Tongue (tissue), 2 donors: ENCODE results near the gene AGFG1. TPM values are rescaled to one million over a fixed set of nuclear protein-coding genes. Genes with fewer than 3 reads are reported as not detected.
A peak's percentile ranks its signal among the peaks of the same experiment; 100 is the strongest.
"Not testable (repeated sequence)": the region's sequence is repeated elsewhere in the genome, so short reads cannot be mapped to it uniquely, and the experiment has no call there.

Experiments
- DNase-seq: peaks from one replicate; pipeline ENCODE4 v3.0.0-alpha.2; 2015
- total RNA-seq: library from RNA; depleted of rRNA; stranded (reverse); fragments of >200 nt; gene quantifications from one replicate; pipeline ENCODE4 v1.2.3, GENCODE V29; 2014

The AGFG1 gene
- total RNA-seq, 1 donor from 2014 or later, result 35.9 TPM

DNA sequence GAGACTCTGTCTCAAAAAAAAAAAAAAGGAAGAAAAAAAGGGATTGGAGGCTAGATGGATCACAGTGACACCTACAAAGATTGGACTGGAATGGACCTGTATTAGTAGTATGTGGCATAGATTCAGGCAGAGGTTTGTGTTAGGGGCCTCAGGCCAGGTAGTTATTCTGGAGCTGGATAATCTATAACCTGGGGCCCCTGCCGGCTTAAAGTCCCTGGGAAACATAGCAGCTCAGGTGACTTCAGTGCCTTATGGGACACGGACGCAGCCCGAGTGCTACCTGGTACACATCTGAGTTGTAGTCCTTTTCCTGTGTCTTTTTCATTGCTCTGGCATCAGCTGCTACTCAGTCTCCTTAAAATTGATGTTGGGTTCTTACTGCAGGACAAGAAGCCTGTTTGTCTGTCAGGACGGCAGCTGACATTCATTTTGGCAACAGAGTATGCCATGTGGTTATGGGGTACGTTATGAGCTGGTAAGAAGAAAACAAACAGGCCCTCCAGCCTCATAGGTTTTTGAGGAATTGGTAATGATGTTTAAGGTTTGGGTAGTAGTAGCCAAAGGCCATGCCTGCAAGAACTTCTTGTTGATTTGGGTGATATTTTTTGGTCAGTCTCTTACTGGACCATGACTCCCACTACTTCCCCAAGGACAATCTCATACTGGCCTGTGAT, 27.8 kb downstream of the AGFG1 start:
- no peak for DNase-seq

DNA sequence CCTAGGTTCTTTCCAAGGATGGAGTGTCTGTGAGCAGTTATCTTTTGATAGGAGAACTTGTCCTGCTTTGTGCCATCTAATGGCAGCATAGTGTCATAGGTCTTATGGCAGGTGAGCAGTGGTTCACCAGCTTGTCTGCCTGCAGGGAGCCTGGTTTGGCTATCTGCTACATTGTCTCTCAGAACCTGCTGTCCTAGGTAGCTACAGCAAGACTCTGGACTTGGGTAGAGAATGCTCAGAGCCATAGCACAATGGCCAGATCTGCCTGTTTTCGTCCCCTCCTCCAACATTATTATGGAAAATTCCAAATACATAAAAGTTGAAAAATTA, 28.3 kb downstream of the AGFG1 start:
- DNase-seq, result no peak

DNA sequence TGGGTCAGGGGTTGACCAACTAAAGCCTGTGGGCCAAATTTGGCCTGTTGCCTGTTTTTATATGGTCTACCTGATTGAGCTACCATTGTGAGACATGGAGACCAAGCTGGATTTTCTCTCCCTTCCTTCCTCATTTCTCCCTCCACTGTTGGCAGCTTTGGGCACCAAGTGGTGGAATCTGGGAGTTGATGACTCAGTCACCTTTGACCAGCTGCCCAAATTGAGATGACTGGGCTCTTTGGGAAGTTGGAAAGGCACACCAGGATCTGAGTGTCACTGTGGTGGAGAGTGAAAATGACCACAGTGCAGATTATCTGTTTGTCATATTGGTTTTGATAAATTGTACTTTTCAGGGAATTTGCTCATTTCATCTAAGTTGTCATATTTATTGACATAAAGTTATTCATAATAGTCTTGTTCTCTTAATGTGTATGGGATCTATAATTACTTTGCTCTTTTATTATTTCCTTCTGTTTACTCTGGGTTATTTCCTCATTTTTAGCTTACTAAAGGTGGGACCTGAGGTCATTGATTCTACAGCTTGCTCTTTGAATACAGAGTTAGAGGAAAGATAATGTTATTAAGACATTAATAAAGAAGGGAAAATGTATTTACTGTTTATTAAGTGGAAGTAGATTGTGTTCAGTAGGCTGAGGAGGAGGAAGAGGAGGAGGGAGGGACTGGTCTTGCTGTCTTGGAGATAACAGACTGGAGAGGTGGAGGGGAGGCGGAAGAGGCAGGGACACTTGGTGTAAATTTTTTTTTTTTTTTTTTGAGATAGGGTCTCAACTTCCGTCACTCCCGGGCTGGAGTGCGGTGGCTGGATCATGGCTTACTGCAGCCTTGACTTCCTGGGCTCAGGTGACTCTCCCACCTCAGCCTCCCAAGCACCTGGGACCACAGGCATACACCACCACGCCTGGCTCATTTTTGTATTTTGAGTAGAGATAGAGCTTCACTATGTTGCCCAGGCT, 31.8 kb downstream of the AGFG1 start:
- no peak for DNase-seq

DNA sequence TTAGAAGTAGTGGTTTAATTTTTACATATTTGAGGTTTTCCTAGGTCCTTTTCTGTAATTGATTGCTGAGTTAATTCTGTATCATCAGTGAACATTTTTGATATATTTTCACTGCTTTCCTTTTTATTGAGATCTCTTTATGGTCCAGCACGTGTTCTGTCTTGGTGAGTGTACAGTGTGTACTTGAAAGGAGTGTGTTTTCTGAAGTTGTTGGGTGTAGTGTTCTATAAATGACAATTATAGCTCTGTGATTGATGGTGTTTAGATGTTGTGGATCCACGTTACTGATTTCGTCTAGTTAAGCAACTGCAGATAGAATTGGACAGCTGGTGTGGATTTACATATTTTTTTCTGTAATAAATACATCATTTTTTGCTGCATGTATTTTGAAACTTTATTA, 32.7 kb downstream of the AGFG1 start:
- no peak for DNase-seq

DNA sequence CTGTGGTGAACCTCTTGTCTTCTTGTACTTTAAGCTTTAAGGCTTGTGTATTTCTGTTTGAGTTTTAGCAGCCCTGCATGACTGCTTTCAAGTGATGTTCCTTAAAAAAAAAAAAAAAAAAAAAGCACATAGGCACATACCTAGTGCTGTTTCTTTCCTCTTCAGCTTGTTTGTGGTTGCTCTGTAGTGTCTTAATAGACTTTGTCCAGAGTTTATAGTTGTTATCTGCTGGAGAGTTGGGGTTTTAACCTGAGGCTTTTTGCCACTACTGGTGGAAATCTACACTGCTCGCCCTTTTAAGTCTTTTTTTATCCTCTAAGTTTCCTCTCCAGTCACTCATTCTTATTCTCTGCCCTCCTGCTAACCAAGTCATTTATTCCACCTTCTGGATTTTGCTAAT, 34.5 kb downstream of the AGFG1 start:
- DNase-seq, result no peak

- DNase-seq, result no peak
Observed at GRCh38 chr2:227507963-227508362, 36.0 kb downstream of the AGFG1 start.

DNA sequence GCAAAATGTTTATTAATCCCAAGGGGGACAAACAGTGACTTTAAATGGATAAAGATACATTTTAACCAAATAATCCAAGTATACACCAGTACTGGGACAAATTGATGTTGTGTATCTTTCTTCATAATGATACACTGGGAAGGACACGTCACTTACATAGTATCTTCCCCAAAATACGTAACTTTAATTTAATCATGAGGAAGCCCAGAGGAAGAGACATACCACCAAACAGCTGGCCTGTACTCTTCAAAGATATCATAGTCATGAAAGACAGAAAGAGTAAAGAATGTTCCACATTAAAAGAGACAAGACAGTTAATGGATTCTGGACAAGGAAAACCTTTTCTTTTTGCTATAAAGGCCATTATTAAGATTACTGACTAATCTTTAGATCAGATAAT, 37.1 kb downstream of the AGFG1 start:
- DNase-seq, result no peak

DNA sequence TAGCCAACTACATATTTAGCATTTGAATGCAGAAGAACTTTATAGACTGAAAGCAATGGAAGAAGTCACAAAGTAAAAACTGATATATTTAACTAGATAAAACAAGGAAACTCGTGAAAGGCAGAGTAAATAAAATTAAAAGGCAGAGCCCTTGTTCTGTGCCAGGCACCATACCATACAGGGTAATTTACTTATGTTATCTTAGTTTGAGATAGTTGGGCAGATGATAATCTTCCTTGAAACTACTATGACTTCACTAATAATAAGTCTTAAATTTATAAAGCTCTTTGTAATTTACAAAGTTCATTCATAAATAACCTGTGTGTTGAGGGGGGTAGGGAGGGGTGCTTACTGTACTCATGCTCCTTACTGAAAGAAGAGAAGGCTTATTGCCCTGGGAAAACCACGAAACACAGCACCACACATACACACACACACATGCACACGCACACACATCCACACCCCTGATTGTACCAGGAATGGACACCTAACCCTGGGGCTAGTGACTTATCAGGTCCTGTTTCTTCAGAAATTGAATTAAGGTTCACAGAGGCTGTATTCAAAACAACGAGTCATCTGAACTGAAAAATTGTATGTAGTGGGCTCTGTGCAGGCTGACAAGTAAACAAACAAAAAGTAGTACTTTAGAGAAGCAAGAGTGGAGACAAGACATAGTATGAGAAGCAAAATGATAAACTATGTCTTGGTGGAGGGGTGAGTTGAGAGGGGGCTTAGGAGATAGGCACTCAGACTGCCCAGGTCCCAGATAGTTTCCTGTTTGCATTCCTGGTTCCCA, 38.1 kb downstream of the AGFG1 start:
- no peak for DNase-seq

GRCh38 chr2:227510620-227510958, 38.6 kb downstream of the AGFG1 start:
- DNase-seq, result no peak

- DNase-seq, result no peak
Observed at GRCh38 chr2:227511239-227511930, 39.4 kb downstream of the AGFG1 start.

DNA sequence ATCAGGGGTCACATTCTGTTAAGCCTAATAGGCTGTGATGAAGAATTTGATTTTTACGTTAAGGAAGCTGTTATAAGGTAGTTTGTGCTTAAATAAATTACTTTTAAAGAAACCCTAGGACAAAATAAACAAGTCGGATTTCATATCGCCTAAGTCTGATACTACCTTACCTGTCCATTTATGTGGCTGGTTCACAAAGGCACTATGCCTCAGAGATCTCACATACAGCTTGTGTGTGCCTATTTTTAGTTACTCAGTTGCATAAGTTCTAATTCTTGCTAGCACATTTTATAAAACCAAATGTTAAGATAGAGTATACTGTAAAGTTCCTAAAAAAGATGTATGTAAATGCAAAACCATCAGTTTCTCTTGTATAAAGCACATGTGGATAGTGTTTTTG, 40.0 kb downstream of the AGFG1 start:
- no peak for DNase-seq

GRCh38 chr2:227513113-227513512, 41.2 kb downstream of the AGFG1 start:
- DNase-seq, result peak; percentile 27

DNA sequence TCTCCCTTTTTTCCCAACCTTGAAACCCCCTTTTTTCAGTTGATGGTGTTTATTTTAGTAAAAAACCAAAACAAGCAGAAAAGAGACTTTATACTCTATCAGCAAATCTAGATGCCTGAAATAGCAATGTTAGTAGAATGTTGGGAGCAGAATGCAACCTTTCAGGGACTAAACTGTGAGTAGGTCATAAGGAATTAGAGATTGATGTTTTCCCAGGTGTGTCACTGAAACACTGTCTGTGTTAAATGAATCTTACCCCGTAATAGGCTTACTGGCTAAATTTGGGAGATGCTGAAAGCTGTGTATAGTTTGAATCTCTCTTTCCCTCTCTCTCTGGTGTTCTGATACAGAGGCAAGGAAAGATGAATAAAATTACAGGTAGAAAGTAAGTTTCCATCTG, 43.8 kb downstream of the AGFG1 start:
- DNase-seq, result no peak

GRCh38 chr2:227517724-227518123, 45.8 kb downstream of the AGFG1 start:
- DNase-seq, result no peak

DNA sequence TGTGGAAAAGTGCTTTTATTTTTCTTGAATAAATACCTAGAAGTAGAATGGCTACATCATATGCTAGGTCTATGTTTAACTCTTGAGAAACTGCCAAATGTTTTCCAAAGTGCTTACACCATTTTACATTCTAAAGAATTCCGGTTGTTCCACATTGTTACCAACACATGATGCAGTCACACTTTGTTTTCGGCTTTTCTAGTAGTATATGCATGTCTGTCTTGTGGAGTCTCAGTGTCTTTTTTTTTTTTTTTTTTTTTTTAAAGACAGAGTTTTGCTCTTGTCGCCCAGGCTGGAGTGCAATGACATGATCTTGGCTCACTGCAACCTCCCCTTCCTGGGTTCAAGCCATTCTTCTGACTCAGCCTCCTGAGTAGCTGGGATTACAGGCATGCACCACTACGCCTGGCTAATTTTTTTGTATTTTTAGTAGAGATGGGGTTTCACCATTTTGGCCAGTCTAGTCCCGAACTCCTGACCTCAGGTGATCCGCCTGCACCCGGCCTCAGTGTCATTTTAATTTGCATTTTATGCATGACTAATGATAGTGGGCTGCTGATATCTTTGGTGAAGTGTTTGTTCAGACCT, 46.4 kb downstream of the AGFG1 start:
- DNase-seq, result not testable (repeated sequence)

GRCh38 chr2:227521178-227521577, 49.2 kb downstream of the AGFG1 start:
- not testable (repeated sequence) for DNase-seq

- no peak for DNase-seq
Observed at GRCh38 chr2:227524665-227525064, 52.7 kb downstream of the AGFG1 start.

DNA sequence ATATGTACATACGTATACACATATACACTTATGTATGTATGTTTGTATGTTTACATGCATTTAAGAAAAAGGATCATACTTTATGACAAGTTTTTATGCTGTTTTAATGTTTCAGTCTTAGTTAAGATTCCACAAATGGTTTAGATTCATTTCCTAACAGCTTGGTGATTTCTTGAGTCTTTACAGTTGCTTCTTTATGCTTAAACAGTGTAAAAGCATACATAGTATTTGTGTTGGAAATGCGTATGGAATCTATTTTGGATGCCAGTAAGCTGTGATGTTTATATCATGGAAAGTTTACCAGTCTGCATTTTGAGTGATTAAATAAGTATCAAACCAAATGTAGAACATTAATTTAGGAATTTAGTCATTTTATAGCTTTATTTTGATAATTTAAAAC, 55.4 kb downstream of the AGFG1 start:
- peak; percentile 7 for DNase-seq

DNA sequence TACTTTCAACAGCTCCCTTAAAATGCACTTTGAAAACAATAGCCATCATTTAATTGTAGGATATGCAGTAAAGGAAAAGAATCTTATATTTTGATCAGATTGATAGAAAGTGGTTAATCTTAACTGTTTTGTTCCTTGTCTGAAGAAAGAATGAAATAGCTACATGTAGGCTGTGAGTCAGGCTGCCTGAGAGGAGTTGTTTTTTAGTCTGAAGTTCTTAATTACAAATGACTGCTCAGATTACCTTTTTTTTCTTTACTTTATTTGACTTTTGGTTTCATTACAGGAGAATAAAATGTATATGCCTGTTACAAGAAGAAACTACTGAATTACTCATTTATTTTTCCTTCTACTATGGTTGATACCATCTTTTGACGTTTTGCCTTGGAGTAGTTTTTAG, 56.8 kb downstream of the AGFG1 start:
- no peak for DNase-seq

GRCh38 chr2:227529871-227530270, 57.9 kb downstream of the AGFG1 start:
- DNase-seq, result no peak

- DNase-seq, result no peak
Observed at GRCh38 chr2:227534714-227535113, 62.8 kb downstream of the AGFG1 start.

DNA sequence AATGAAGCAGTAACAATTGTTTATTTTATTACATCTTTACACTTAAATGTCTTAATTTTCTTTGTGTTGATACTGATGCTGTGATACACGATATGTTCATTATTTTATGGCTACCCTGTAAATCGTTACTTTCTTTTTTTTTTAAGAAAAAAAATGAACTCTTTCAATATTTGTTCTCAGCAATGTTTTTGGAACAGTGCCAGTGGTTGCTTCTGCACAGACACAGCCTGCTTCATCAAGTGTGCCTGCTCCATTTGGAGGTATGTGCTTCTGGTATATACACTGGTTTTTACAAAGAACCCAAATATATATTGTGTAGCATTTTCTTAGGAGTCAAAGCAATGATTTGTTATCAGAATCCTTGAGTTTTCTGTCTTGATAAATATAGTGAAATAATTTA, 64.5 kb downstream of the AGFG1 start:
- peak; percentile 39 for DNase-seq
